HG03342 (cell line): ENCODE results near the gene NOXRED1.
A peak's percentile ranks its signal among the peaks of the same experiment; 100 is the strongest.
"Not testable (repeated sequence)": the region's sequence is repeated elsewhere in the genome, so short reads cannot be mapped to it uniquely, and the experiment has no call there.

Source experiments
- ATAC-seq: cut with Tn5 transposase; IDR thresholded peaks from one replicate; pipeline ENCODE4 v1.9.1; 2021; ENCODE audit warnings: mild to moderate bottlenecking, moderate library complexity; ENCODE audit not compliant: unreplicated experiment

Gene NOXRED1, protein sequence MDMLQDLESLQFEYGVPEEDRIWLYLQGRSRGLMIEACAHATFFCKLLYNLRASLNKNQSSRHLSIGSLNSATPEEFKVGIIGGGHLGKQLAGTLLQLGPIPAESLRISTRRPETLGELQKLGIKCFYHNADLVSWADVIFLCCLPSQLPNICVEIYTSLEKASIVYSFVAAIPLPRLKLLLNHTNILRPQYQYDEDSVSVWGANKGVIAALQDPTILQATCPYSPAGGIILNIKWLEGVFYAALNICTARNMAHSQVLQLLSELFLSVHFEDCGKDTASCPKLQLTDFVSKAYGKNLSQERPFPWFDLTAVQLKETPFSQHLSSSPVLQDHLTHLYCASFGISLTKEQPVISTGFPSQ

DNA sequence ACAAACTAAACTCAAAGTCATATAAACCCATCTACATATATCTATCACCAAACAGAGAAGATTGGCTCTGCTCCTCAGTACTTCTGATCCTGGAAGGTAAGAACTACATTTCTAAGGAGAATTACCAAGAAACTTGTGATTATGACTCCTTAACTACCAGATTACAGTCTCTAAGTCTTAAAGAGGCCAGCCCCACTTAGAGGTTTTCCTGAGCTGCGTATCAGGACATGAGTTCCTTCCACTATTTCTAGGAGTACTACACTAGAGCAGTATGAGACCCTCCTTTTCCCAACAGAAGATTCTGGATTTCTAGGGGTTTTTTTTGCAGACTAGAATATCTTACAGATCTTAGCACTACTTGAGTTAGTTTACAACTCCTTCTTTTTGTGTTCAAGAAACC is at the start of gene NOXRED1:
NOXRED1 (minus strand) TSS at position 101 of the 400 bp plus-strand sequence. CDS start 634 bp downstream, outside the sequence.
- no peak for ATAC-seq

DNA sequence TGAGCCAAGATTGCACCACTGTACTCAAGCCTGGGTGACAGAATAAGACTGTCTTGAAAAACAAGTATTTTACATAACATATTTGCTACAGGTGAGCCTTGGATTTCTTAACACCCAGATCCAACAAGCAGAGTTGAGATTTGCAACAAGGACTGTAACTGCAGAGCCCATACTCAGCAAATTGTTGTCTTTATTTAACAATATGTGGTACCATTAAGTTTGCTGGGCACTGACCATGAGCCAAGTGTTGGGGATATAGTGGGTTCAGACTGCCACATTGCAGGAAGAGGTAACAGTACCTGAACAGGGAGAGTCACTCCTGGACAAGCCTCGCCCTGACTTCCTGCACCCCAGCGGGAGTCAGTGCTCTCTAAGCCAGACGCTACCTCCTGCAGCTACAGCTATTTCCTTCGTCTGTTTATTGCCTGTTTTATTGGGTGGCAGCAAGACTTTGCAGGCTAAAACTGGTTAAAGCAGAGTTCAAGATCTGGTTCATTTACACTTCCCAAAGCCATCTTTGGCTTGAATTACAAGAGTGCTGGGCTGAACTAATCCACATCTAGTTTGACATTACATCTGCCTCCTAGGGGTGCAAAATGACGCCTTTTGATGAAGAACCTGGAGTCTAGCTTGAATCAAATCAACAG is 47.0 kb upstream of the NOXRED1 start:
- ATAC-seq = no peak

DNA sequence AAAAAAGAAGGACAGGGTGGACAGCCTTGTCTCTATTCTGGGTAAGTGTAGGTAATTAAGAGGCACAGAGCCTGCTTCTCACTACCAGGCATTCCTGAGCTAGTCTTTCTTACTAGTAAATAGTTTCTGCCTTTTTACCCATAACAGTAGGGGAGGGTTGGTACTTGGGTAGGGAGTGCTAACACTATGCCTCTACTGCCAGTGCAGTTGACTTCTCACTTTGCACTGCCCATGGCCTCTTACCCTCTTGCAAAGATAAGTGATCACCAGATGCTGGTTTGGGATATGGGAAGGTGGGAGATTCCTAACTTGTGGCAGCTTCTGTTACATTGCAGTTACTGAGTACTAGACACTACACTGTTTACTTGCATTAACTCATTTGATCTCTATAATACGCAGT is 46.2 kb upstream of the NOXRED1 start:
- no peak for ATAC-seq

DNA sequence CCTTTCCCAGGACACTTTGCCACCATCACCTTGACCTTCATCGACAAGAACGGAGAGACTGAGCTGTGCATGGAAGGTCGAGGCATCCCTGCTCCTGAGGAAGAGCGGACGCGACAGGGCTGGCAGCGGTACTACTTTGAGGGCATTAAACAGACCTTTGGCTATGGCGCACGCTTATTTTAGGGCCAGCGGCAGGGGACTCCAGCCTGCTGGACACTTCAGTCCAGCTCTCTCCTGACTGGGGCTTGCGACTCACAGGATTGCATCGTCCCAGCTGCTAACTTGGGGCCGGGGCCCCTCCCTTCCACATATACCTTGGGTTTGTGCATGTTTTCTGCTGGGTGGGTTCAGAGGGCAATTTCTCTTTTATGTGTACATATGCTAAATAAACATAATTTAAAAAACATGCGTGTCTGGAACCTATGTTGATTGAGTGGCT is 45.8 kb upstream of the NOXRED1 start:
- ATAC-seq = no peak

DNA sequence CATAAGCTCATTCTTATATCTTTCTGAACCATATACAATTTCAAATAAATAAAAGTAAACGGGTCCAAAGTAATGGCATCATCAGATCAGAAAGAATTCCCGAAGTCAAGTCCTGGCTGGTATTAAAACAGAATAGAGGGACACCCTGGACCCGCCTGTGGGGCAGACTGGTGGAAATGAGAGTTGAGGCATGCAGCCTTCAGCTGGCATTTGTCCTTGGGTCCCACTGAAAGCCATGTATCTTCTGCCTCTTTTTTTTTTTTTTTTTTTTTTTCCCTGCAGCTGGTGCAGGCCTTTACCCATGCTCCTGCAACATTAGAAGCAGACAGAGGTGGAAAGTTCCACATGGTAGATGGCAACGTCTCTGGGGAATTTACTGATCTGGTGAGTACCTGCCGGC is 44.5 kb upstream of the NOXRED1 start:
- no peak for ATAC-seq

DNA sequence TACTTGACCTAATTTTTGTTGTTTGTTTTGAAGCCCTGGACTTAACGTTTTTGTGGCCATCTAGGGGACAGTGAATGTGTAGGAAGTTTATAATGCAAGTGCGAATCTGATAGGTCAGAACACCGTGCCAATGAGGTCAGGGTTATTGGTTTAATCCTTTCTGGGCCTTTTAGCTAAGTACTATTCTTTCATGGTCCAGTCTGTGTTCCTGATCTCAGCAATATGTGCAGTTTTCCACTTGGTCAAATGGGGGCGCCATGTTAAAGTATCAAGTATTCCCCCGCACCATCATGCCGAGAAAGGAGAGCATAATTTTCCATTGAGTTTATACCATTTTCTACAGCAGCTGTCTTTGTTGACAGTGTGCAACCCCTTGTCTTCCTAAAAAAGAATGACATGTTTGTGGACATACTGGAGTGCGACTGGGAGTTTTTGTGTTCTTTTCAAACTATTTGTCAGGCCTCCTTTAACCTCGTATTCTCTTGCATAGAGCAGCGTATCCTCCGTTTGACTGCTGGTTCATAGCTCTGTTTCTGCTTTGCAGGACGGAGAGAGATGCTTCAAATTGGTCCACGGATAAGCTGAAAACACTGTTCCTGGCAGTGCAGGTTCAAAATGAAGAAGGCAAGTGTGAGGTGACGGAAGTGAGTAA is 35.9 kb upstream of the NOXRED1 start:
- ATAC-seq = no peak

DNA sequence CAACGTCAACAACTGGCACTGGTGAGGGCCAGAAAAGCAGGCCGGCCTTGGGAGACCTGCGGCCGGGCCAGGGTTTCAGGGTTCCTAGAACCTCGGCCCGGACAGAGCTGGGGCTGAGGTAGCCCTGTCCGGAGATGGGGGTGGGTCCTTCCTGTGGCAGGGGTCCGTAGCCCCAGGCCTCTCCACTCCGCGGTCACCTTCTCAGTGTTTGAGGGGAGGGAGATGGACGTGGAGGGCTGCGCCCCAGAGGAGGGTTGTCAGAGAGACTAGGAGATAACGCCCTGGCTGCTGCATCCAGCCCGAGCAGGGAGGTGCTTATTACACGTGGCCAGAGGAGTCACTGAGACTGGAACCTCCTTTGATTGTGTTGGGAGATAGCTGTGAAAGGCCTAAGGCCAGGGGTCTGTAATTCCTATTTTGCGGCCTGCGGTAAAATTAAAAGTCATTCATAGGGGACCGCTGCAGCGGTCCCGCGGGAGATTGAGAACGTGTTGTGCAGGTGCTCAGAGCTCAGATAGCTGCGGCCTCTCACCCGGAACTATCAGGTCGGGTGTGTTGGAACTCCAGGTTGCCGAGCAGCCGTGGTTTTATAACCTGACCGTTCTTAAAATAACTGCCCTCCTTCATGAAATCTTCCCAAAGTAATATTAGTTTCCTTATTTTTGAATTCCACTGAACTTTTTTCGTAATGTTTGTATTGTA is 35.1 kb upstream of the NOXRED1 start:
- peak; percentile 16 for ATAC-seq

DNA sequence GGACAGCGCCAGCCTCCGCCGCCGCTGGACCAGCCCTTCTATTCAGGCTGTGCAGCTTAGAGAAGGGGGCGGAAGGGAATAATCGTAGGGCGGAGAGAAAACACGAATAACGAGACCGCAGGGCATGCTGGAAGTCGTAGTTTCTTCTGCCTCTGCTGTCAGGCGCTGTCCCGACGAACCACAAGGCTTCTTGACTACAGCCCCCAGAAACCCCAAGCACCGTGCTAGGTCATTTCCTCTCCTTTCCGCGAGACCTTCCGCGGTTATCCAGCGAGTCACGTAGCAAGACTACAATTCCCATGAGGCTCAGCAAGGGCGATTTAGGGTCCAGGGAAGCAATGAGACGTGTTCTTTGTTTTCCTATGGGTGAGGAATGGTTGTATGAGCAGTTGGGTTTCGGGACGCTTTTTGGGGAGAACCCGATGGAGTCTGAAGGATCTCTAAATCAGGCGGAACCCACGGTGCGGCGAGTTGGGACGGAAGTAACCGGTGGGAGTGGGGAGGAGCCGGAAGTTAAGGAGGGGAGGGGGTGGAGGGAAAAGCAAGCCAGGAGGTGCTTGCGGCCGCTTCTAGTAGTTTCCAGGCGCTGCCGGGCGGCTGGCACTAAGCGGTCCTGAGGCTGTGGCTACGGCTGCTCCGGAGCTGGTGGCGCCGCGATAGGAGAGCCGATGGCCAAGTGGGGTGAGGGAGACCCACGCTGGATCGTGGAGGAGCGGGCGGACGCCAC is 34.4 kb upstream of the NOXRED1 start, which contains the start of the genes AHSA1 and VIPAS39:
AHSA1 (plus strand) TSS at position 572 of the 727 bp plus-strand sequence; CDS start at position 669, 97 bp downstream.
VIPAS39 (minus strand) TSS at position 80 of the 727 bp plus-strand sequence. CDS start 3,499 bp downstream, outside the sequence.
- peak; percentile 91 for ATAC-seq

DNA sequence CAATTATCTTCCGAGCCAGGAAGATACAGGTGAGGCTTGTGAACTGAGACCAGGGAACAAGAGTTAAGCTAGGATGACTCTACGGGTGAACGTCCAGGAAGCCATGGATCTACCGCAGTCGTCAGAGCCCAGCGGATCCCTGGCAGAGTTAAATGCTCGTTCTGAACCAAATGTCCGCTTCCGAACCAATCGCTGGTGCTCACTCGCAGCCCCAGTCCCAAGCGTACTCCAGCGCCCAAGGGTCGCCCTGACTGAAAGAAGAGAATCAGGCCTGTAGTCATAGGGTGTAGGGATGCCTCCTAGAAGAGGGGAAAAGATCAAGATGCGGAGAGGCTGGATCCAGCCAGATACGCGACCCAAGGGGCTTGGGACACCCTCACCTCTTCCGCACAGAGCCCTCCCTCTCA is 33.8 kb upstream of the NOXRED1 start:
- peak; percentile 19 for ATAC-seq

DNA sequence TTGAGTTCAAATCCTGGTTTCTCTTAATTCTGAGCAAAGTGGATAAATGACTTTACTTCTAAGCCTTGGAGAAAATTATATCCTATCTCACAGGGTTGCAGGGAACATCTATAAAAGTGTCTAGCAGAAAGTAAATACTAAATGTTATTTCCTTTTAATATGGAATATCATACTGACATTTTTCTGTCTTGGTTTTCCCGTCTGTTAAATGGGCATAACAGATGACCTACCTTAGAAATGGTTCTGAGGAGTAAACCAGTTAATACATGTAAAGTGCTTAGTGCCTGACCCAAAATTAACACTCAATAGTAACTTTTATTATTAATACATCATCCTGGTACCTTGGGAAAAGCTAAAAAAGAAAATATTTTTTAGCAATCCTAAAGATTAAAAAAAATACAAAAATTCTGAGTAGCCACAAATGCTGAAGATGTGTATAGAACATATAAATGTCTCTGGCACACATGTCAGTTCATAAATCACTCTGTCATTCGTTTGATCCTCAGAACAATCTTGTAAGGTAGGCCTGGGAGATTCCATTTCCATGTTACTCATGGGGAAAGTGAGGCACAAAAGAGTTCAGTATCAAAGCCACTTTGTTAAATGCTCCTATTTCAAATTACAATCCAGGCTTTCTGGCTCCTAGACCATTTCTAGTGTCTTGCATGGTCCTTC is 32.8 kb upstream of the NOXRED1 start:
- no peak for ATAC-seq

DNA sequence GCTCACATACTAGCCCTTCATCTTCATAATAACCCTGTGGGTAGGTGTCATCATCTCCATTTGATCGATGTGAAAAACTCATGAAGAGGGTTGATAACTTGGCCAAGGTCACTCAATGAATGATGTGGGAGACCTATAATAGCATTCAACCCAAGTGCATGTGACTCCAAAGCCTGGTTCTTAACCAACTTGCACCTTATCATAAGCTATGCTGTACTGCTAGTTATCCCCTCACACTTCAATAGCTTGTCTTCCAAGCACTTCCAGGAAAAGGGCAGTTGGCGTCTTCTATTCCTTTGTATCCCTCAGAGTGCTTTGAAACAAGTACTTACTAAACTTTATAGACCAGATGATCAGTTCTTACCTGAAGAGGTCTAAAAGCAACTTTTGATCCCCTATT is 18.9 kb upstream of the NOXRED1 start:
- no peak for ATAC-seq

DNA sequence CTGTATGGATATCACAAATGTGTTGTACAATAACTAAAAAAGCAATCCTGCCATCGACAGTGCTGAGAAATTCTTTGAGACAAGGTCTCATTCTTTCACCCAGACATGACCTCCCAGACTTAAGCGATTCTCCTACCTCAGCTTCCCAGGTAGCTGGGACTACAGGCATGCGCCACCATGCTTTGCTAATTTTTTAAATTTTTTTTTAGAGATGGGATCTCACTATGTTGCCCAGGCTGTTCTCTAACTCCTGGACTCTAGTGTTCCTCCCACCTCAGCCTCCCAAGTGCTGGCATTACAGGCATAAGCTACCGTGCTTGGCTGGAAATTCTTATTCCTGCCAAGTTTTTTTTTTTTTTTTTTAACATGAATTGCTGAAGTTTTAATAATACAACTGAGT is 16.5 kb upstream of the NOXRED1 start:
- no peak for ATAC-seq

DNA sequence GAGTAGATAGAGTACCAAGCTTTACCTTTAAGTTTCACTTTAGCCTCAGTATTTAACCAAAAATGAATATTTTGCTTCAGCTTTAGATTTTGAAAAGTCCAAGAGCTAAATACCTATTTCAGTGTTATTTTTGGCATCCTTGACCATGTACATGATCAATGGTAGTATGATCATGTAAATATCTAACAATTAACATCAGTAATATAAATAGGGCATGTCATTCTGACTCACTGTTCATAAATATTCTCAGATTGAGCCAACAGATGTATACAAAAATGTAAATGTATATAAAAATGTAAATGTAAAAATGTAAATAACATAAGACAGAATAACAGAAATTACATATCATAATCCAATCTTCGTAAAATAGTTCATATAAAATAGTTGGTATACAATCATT is 15.3 kb upstream of the NOXRED1 start:
- no peak for ATAC-seq

DNA sequence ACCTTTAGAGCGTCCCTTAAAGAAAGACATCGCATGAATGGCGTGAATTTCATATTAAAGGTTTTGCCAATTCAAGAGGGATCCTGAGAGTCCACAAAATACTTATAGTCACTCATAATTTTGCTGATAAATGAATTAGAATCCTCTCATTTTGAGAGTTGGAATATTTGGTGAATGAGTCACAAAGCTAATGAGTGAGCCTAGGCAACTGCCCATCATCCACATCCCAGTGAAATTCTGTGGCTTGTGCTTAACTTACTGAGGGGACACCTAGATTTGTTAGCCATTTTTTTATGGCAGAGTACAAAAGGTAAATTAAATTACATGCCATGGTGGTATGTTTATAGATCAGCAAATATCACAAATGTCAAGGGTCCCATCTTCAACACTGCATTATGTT is 12.7 kb upstream of the NOXRED1 start:
- ATAC-seq = no peak

DNA sequence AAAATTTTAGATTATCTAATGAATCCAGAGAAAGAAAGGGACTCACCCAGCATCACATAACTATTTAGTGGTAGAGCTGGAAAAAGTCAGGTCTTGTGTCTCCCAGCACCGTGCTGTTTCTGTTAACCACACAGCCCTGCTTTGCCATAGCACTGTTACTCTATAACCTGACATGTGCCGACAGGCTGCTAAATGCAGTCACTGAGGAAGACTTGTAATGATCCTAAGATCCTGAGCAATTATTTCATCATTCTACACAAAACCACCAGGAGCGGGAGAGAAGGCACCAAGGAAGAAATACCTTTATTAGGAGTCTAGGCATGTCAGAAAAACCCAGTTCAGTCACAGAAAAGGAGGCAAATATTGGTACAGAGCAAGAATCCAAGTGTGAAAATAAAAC is 3.1 kb upstream of the NOXRED1 start:
- no peak for ATAC-seq

DNA sequence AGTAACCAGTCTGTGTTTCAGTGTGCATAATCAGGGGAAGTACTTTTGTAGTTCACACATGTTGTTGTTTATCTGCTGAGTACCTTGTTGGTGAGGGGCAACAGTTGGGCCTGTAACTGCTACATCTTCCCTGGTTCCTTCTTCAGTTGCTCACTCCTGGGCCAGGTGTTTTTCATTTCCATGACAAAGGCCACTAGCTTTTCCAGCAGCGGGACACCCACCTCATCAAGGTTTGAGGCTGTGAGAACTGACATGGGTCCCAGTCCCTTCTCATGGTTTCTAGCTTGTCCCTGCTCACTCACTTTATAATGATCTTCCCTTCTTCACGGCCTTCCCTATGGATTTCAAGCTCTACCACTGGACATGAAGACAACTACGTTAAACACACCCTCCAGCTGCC is 1.5 kb upstream of the NOXRED1 start:
- no peak for ATAC-seq

DNA sequence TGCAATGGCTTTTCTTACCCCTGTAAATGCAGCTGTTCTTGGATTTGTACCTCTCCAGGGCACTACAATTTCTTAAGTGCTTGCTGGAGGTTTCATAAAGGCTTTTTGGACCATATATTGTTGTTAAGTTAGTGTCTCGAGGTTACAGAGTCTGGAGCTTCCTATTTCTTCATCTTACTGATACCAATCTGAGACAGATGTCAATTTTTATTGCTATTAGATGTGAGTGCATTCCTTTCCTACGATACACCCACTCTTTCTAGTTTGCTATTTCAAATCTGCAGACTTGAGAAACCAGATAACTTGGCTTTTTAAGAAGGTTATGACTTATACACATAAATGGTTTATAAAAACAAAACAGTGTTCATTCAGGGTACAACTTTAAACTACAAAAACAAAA is 2.1 kb downstream of the NOXRED1 start:
- no peak for ATAC-seq

DNA sequence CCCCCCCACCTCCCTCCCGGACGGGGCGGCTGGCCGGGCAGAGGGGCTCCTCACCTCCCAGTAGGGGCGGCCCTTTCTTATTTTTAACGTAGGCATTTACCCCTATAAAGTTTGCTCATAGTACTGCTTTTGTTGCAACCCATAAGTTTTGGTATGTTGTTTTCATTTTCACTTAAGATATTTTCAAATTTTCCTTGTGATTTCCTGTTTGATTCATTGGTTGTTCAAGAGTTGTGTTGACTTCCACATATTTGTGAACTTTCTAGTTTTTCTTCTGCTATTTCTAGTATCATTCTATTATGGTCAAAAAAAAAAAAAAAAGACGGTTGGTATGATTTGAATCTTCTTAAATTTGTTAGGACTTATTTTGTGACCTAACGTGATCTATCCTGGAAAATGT is 6.5 kb downstream of the NOXRED1 start:
- ATAC-seq = no peak

DNA sequence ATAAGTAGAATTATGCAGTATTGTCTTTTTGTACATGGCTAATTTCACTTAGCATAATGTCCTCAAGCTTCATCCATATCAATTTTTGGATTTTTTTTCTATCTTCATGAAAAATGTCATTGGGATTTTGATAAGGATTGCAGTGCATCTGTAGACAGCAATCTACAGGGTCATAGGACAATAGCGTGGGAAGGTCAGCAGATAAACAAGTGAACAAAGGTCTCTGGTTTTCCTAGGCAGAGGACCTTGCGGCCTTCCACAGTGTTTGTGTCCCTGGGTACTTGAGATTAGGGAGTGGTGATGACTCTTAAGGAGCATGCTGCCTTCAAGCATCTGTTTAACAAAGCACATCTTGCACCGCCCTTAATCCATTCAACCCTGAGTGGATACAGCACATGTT is 7.2 kb downstream of the NOXRED1 start:
- not testable (repeated sequence) for ATAC-seq
